Fibroblast of the aortic adventitia (primary cell): Measurements from ENCODE around the gene ACE. TPM values are rescaled to one million over a fixed set of nuclear protein-coding genes. Genes with fewer than 3 reads are reported as not detected.

ENCODE experiments used
- DNase-seq: peaks from one replicate; pipeline ENCODE4 v3.0.0-alpha.2; 2010; ENCODE audit warnings: low read depth
- H3K4me3 ChIP-seq: 2 replicates; pipeline ENCODE4 v1.5.1; 2011; ENCODE audit warnings: low read depth, mild to moderate bottlenecking, control low read depth, low read length, moderate library complexity
- total RNA-seq: library from RNA; depleted of rRNA; stranded (reverse); fragments of >200 nt; gene quantifications from 2 replicates; pipeline ENCODE4 v1.2.3, GENCODE V29; 2012; ENCODE audit warnings: low replicate concordance
- TF ChIP-seq, protein P1 (sequence below): IDR thresholded peaks from 2 replicates; pipeline ENCODE4 v1.5.1; 2011; ENCODE audit warnings: mild to moderate bottlenecking, low read length, control low read depth, inconsistent platforms; ENCODE audit not compliant: insufficient read depth

The ACE gene
- total RNA-seq, 1 donor: 24.3 TPM

DNA sequence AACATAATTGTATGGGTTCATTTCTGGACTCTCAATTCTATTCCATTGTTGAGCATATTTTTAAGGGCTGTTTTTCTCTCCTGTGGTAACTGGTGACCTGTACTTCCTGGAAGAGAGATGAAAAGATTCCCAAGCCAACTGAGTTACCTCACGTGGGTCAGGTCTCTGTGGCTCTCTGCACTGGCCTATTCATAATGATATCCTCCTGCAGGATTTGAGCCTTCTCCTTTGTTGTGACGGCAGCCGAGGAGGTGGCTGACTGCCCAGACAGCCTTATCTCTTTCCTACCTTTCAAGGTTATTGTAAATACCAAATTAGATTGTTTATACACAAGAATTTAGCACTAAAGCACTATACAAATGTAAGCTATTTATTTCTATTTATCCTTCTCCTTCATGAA lies 2.7 kb upstream of the ACE start:
- DNase-seq: peak; percentile 44
- TF ChIP-seq, protein P1, sequence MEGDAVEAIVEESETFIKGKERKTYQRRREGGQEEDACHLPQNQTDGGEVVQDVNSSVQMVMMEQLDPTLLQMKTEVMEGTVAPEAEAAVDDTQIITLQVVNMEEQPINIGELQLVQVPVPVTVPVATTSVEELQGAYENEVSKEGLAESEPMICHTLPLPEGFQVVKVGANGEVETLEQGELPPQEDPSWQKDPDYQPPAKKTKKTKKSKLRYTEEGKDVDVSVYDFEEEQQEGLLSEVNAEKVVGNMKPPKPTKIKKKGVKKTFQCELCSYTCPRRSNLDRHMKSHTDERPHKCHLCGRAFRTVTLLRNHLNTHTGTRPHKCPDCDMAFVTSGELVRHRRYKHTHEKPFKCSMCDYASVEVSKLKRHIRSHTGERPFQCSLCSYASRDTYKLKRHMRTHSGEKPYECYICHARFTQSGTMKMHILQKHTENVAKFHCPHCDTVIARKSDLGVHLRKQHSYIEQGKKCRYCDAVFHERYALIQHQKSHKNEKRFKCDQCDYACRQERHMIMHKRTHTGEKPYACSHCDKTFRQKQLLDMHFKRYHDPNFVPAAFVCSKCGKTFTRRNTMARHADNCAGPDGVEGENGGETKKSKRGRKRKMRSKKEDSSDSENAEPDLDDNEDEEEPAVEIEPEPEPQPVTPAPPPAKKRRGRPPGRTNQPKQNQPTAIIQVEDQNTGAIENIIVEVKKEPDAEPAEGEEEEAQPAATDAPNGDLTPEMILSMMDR: no peak
- no peak overlapping the region for H3K4me3 ChIP-seq

DNA sequence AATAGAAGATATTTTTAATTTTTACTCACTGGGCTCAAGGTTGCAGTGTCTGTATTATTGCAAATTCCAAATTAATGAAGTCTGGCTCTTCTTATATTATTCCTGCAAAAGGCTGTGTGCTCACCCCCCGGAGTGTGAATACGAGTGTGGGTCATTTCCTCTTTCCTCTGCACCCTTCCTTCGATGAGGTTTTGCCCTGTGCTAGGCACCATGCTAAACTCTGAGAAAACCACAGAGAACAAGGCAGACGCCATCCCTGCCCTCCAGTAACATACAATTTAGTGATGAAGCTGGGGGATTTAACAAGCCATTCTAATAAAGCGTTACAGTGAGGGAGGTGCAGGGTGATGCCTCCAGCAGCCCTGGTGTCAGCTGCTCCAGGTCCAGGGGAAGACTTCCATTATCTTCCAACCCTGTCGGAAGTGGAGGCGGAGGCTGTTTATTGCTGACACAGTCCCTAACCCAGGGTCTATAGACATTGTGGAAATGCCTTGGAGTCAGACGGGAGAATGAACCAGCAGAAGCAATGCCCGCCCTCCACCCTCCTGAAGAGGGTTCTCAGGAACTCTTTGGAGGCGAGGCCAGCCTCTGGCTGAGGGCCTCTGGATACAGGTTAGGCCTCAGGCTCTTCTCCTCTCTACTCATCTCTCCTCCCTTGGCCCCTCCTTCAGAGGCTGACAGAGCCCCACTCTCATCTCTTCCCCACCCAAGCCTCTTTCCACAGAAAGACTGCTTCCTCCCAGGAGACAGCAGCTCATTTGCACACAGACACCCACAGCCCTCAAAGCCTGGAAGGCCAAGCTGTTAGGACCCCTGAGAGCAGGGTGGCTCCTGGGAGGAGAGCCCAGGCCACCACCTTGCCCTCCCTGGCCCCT lies 2.0 kb upstream of the ACE start:
- no peak for DNase-seq
- H3K4me3 ChIP-seq: no peak overlapping the region
- TF ChIP-seq, protein P1: no peak

DNA sequence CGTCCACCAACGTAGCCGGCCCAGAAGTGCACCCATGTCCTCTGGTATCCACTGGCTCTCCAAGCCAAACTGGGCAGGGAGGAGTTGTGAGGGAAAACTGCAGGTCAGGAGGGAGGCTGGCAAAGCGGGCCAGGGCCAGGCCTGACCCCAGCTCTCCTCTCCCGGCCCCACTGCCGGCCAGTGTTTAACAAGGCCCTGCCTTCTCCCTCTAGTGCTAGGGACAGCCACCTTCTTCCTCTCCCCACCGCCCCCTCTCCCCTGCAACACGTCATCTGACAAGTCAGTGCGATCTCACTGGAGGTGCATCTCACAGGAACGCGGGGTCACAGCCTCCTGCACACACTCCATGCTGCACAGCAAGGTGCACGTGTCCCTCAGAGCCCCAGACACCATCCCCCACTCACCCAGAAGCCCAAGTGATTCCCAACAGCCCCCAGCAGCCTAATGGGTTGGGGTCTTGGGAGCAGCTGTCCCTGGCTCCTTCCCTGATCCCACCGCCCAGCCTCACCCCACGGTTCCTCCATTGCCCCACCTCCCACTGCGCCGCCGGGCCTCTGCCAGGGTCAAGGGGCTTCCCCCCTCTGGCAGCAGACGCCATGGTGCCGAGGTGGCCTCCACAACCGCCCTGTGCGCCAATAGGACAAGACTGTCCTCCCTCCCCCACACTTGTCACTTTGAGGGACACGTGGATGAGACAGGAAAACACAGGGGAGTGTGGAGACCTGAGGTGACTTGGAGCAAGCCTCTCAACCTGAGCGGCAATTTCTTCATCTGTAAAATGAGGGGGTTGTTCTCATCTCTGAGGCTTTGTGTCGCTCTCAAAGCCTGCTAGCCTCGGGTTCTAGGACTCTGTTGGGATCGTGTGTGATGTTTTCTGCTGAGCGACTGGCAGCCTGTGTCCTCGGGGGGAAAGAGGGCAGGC lies 1.1 kb upstream of the ACE start:
- TF ChIP-seq, protein P1: no peak
- H3K4me3 ChIP-seq: no peak overlapping the region
- DNase-seq: no peak

DNA sequence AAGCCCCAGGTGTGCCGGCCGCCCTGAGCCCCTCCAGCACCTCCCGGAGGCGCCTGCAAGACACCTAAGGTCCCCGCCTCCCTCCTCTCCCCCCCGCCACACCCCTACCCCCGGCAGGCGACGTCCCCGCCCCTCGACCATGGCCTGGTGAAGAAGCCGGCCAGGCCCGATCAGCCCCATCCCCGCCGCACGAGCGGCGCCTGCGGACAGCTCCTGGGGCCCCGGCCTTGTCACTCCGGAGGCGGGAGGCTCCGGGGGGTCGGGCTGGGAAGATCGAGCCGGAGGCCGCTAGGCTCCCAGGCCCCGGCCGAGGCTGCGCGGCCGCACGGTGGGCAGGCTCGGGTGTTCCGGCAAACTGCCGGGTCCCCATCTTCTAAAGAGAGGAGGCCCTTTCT lies 405 bp upstream of the ACE start:
- no peak for DNase-seq
- H3K4me3 ChIP-seq: peak overlapping the region; percentile 61

DNA sequence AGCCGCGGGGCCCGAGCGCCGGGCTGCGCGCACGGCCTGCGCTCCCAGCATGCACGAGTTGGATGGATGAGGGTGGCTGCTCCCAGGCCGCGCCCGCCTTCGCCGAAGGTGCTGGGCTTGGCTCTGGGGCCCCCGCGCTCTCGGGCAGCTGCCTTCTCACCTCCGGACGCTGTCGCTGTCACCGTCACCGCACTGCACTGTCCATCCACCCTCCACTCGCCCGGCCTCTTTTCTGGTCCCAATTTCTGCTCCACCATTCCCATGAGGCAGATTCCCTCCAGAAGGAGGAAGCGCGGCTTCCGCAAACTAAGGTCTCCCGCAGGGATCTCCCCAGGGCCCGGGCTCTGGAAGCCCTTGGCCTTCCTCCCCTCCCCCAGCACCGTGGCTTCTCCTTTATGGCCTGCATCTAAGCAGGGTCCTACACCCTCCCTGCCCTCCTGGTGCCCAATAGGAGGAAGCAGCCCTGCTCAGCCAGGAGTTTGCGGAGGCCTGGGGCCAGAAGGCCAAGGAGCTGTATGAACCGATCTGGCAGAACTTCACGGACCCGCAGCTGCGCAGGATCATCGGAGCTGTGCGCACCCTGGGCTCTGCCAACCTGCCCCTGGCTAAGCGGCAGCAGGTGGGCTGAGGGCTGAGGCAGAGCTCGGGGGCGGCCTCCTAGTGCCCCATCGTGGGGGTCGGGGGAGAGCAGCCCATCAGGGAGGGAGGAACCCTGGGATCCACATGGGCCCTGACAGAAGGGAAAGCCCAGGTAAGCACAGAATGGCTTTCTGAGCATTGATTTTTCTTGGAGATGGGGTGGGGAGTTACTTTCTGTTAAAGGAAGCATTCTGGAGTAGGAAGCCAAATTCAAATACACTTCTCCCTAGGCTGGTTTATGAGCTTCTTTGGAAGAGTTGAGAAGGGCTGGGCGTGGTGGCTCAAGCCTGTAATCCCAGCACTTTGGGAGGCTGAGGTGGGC lies 899 bp downstream of the ACE start:
- no peak for DNase-seq
- TF ChIP-seq, protein P1: no peak
- peak overlapping the region; percentile 61 for H3K4me3 ChIP-seq

More for the DNA sequence above, 405 bp upstream of the ACE start:
- TF ChIP-seq, protein P1: no peak
